ENCODE measurements around the gene PANK4.

Gene PANK4

DNA sequence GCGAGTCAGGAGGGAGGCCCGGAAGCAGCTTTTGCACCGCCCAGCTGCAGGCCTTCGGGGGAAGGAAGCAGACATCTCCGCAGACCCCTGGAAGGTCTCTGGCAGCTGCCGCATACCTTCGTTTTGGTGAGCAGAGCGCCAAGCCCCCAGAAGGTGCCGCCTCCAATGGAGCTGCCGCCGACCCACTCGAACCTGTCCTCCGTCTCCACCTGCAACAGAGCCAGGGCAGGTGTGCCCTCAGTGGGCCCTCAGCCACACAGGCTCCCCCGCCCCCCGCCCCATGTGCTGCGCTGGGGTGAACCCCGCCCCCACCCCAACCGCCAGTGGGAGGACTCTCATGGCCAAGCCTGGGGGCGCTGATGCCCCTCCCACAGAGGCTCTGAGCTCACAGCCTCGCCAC, 6.2 kb downstream of the PANK4 start (continued):
- no peak for TF ChIP-seq CREB5 (CRISPR knock-in tag; IDR thresholded peaks at IDR 0.05; ENCODE audit: low read depth)
- no peak for TF ChIP-seq PPARA (CRISPR knock-in tag; IDR thresholded peaks at IDR 0.05; ENCODE audit: borderline replicate concordance)
- no peak for TF ChIP-seq ZC3H10 (CRISPR knock-in tag; IDR thresholded peaks at IDR 0.05)
- no peak for TF ChIP-seq RARB (CRISPR knock-in tag; IDR thresholded peaks at IDR 0.05)
- TF ChIP-seq, protein P1, sequence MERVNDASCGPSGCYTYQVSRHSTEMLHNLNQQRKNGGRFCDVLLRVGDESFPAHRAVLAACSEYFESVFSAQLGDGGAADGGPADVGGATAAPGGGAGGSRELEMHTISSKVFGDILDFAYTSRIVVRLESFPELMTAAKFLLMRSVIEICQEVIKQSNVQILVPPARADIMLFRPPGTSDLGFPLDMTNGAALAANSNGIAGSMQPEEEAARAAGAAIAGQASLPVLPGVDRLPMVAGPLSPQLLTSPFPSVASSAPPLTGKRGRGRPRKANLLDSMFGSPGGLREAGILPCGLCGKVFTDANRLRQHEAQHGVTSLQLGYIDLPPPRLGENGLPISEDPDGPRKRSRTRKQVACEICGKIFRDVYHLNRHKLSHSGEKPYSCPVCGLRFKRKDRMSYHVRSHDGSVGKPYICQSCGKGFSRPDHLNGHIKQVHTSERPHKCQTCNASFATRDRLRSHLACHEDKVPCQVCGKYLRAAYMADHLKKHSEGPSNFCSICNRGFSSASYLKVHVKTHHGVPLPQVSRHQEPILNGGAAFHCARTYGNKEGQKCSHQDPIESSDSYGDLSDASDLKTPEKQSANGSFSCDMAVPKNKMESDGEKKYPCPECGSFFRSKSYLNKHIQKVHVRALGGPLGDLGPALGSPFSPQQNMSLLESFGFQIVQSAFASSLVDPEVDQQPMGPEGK (CRISPR knock-in tag; IDR thresholded peaks at IDR 0.05; ENCODE audit: borderline replicate concordance), result no peak

DNA sequence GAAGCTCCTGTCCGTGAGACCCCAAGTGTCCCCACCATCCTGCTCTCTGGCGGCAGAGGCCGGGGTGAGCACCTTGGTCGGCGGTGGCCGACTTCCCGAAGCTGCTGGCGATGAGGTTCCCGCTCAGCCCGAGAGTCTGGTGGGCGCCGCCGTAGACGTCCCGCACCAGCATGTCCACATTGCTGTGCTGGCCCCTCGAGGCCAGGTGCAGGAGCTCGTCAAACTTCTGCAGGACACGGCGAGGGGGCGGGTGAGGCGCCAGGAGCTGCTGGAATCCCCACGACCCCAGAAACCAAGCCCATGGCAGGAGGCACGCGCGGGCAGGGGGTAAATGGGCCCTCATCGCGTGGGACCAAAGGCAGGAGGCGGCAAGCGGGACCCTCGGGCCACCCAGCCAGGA, 6.7 kb downstream of the PANK4 start:
- ATAC-seq, result no peak
- TF ChIP-seq CREB5 (CRISPR knock-in tag; IDR thresholded peaks at IDR 0.05; ENCODE audit: low read depth) (no peak), ISL1 (CRISPR knock-in tag; IDR thresholded peaks at IDR 0.05) (no peak), GLIS3 (CRISPR knock-in tag; IDR thresholded peaks at IDR 0.05) (no peak), OSR1 (CRISPR knock-in tag; IDR thresholded peaks at IDR 0.05) (no peak), ZFP3 (CRISPR knock-in tag; IDR thresholded peaks at IDR 0.05) (no peak)
- TF ChIP-seq, protein P1 (CRISPR knock-in tag; IDR thresholded peaks at IDR 0.05; ENCODE audit: borderline replicate concordance), result no peak

- no peak for ATAC-seq
These were observed 7.2 kb downstream of the PANK4 start for GRCh38 chr1:2519029-2519685.

More at GRCh38 chr1:2519029-2519685, 7.2 kb downstream of the PANK4 start:
- TF ChIP-seq OSR1 (CRISPR knock-in tag; IDR thresholded peaks at IDR 0.05), result no peak
- TF ChIP-seq RARB (CRISPR knock-in tag; IDR thresholded peaks at IDR 0.05), result no peak
- TF ChIP-seq, protein P1 (CRISPR knock-in tag; IDR thresholded peaks at IDR 0.05; ENCODE audit: borderline replicate concordance), result no peak
- no peak for TF ChIP-seq SNAI2 (CRISPR knock-in tag; IDR thresholded peaks at IDR 0.05)
- TF ChIP-seq ESRRG (CRISPR knock-in tag; IDR thresholded peaks at IDR 0.05), result no peak
- TF ChIP-seq ZNF565 (CRISPR knock-in tag; conservative IDR thresholded peaks at IDR 0.05; ENCODE audit: low read depth), result no peak
- TF ChIP-seq ISL1 (CRISPR knock-in tag; IDR thresholded peaks at IDR 0.05), result no peak
- TF ChIP-seq ARNTL (CRISPR knock-in tag; IDR thresholded peaks at IDR 0.05; ENCODE audit: borderline replicate concordance, low read depth), result no peak
- TF ChIP-seq BACH2 (CRISPR knock-in tag; IDR thresholded peaks at IDR 0.05; ENCODE audit: borderline replicate concordance), result no peak
- TF ChIP-seq, protein P2, sequence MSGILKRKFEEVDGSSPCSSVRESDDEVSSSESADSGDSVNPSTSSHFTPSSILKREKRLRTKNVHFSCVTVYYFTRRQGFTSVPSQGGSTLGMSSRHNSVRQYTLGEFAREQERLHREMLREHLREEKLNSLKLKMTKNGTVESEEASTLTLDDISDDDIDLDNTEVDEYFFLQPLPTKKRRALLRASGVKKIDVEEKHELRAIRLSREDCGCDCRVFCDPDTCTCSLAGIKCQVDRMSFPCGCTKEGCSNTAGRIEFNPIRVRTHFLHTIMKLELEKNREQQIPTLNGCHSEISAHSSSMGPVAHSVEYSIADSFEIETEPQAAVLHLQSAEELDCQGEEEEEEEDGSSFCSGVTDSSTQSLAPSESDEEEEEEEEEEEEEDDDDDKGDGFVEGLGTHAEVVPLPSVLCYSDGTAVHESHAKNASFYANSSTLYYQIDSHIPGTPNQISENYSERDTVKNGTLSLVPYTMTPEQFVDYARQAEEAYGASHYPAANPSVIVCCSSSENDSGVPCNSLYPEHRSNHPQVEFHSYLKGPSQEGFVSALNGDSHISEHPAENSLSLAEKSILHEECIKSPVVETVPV (CRISPR knock-in tag; IDR thresholded peaks at IDR 0.05), result no peak
- no peak for TF ChIP-seq CREB5 (CRISPR knock-in tag; IDR thresholded peaks at IDR 0.05; ENCODE audit: low read depth)
- no peak for TF ChIP-seq GLIS3 (CRISPR knock-in tag; IDR thresholded peaks at IDR 0.05)

All from SK-N-SH treated with all-trans-retinoic acid at 6 μM for 48 hours (cell line).